GM21515 (cell line): ENCODE data around the gene SLC2A6.

Experiments
- ATAC-seq: cut with Tn5 transposase; IDR thresholded peaks from one replicate; pipeline ENCODE4 v1.9.1; 2021; ENCODE audit not compliant: unreplicated experiment

SLC2A6 gene

GRCh38 chr9:133443248-133443647 is 35.7 kb downstream of the SLC2A6 start:
- ATAC-seq: no peak

- ATAC-seq: no peak
Observed at GRCh38 chr9:133441571-133441970, 37.3 kb downstream of the SLC2A6 start.

GRCh38 chr9:133440874-133441273 is 38.0 kb downstream of the SLC2A6 start:
- ATAC-seq: no peak

- no peak for ATAC-seq
Observed at GRCh38 chr9:133439337-133439736, 39.6 kb downstream of the SLC2A6 start.

GRCh38 chr9:133437753-133438531 is 41.0 kb downstream of the SLC2A6 start:
- no peak for ATAC-seq

GRCh38 chr9:133436681-133437080 is 42.2 kb downstream of the SLC2A6 start:
- no peak for ATAC-seq

GRCh38 chr9:133433351-133433843 is 45.5 kb downstream of the SLC2A6 start:
- ATAC-seq: no peak

GRCh38 chr9:133430244-133430643 is 48.7 kb downstream of the SLC2A6 start:
- ATAC-seq: no peak

GRCh38 chr9:133429641-133430161 is 49.2 kb downstream of the SLC2A6 start:
- no peak for ATAC-seq

GRCh38 chr9:133429214-133429613 is 49.7 kb downstream of the SLC2A6 start:
- no peak for ATAC-seq

GRCh38 chr9:133428617-133429101 is 50.2 kb downstream of the SLC2A6 start:
- ATAC-seq: no peak

- no peak for ATAC-seq
Observed at GRCh38 chr9:133427658-133428348, 51.1 kb downstream of the SLC2A6 start.

- ATAC-seq: no peak
Observed at GRCh38 chr9:133426011-133426410, 52.9 kb downstream of the SLC2A6 start.

GRCh38 chr9:133425049-133425632 is 53.8 kb downstream of the SLC2A6 start:
- no peak for ATAC-seq

GRCh38 chr9:133424187-133424586 is 54.7 kb downstream of the SLC2A6 start:
- no peak for ATAC-seq

- no peak for ATAC-seq
Observed at GRCh38 chr9:133423216-133423615, 55.7 kb downstream of the SLC2A6 start.

- ATAC-seq: no peak
Observed at GRCh38 chr9:133421615-133422542, 57.0 kb downstream of the SLC2A6 start, which contains the start of gene ADAMTS13. Gene ADAMTS13 (plus strand): TSS chr9:133422367. CDS start chr9:133422444, 77 bp downstream.
